Measurements from ENCODE around the gene PCYT2. TPM values are rescaled to one million over a fixed set of nuclear protein-coding genes. Genes with fewer than 3 reads are reported as not detected.
A peak's percentile ranks its signal among the peaks of the same experiment; 100 is the strongest.

PCYT2 gene
- total RNA-seq, 4 donors from 2014 or later, result 27.4 to 38.7 (median 33.3) TPM

DNA sequence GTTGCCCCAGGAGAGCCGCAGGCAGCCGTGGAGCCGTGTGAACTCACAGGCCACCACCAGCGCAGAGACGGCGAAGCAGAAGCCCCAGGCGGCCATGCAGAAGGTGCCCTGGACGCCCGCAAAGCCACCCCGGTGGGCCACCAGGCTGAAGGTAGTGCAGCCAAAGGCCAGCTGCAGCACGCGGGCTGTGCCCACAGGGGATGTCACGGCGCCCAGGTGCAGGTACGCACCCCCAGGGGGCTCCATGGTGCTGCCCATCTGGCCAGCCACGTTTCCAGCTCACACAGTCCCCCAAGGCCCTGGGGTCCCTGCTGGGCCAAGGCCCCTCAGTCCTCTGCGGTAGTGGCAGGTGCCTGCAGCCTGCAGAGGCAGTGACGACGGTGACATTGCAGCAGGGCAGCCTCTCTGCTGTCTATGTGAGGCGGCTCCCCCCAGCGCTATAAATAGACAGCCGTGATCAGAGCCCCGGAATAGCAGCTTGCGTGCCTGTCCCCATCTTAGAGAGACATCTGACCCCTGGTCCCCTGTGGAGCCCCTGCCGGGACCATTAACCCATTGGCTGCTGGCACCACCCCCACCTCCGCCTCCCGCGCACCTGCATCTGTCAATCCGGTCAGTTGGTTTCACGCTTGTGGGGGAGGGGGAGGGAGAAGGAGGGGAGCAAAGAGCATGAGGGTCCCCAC is 30.4 kb upstream of the PCYT2 start:
- Histone ChIP-seq H3K27ac (replicated peaks in 1 of 4) (no peak overlapping the region), H3K9me3 (no peaks in the 10 kb centered on the region), H3K4me3 (no peak overlapping the region), H3K27me3 (peaks cover 0 to 57% (median 12%) of the 10 kb centered on the region in 4 donors), H3K4me1 (peaks cover 17 to 30% (median 27%) of the 10 kb centered on the region in 4 donors), H3K36me3 (no peaks in the 10 kb centered on the region)
- intact Hi-C loops (cut with DNase I), result no loop called here
- TF ChIP-seq POLR2A (IDR thresholded peaks at IDR 0.05; ENCODE audit: low read depth) (peak; percentile 19), POLR2AphosphoS5 (IDR thresholded peaks at IDR 0.05) (no peak)
- TF ChIP-seq, protein P1, sequence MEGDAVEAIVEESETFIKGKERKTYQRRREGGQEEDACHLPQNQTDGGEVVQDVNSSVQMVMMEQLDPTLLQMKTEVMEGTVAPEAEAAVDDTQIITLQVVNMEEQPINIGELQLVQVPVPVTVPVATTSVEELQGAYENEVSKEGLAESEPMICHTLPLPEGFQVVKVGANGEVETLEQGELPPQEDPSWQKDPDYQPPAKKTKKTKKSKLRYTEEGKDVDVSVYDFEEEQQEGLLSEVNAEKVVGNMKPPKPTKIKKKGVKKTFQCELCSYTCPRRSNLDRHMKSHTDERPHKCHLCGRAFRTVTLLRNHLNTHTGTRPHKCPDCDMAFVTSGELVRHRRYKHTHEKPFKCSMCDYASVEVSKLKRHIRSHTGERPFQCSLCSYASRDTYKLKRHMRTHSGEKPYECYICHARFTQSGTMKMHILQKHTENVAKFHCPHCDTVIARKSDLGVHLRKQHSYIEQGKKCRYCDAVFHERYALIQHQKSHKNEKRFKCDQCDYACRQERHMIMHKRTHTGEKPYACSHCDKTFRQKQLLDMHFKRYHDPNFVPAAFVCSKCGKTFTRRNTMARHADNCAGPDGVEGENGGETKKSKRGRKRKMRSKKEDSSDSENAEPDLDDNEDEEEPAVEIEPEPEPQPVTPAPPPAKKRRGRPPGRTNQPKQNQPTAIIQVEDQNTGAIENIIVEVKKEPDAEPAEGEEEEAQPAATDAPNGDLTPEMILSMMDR (IDR thresholded peaks at IDR 0.05), result no peak
- no peak for DNase-seq (ENCODE audit: extremely low spot score)
- WGBS, result 47% methylated on average over 25 of the region's 30 CpGs

DNA sequence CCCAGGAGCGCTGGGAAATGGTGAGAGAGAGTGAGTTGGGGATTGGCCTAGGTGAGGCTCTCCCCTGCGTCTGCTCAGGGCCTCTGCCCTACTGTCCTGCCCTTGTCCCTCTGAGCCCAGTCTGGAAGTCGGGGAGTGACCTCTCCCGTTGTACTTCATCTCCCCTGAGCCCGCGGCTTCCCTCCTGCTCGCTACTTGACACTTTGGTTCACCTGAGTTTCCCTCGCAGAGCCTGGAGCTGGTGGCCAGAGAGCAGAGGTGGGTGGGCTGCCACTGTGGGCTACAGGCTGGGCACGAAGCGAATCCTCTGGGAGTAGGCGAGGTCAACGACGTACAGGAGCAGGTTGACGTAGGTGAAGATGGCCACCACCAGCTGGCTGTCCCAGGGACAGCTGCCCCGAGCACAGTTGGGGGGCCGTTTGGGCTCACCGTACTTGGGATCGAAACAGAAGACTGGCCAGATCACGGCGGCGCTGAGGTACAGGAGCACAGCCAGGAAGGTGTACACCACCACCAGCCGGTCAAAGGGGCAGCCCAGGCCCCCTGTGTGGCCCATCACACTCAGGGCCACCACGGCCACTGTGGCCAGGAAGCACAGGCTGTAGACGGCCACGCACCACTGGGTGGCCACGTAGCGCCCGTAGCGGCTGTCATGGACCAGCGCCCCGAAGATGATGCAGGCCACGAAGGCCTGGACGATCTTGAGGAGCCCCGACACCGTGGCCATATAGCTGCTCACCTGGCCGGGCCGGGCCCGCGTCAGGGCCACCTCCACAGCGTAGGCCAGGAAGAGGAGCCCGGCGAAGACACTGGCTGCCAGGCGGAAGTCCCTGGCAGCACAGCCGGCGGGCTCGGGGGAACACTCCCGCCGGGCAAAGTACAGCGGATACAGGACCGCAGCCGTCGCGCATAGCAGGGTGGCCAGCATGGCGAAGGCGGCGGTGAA is 29.6 kb upstream of the PCYT2 start:
- Histone ChIP-seq H3K4me1 (peaks cover 21 to 34% (median 30%) of the 10 kb centered on the region in 4 donors), H3K27me3 (peaks cover 0 to 56% (median 12%) of the 10 kb centered on the region in 4 donors), H3K27ac (replicated peaks in 1 of 4) (no peak overlapping the region), H3K9me3 (no peaks in the 10 kb centered on the region), H3K4me3 (no peak overlapping the region), H3K36me3 (no peaks in the 10 kb centered on the region)
- WGBS, result 93% methylated on average over 36 of the region's 56 CpGs
- TF ChIP-seq POLR2AphosphoS5 (IDR thresholded peaks at IDR 0.05) (no peak), EP300 (IDR thresholded peaks at IDR 0.05) (no peak), POLR2A (IDR thresholded peaks at IDR 0.05; ENCODE audit: low read depth) (no peak)
- TF ChIP-seq, protein P1 (IDR thresholded peaks at IDR 0.05), result no peak
- intact Hi-C loops (cut with DNase I), result no loop called here
- DNase-seq (ENCODE audit: extremely low spot score), result no peak

DNA sequence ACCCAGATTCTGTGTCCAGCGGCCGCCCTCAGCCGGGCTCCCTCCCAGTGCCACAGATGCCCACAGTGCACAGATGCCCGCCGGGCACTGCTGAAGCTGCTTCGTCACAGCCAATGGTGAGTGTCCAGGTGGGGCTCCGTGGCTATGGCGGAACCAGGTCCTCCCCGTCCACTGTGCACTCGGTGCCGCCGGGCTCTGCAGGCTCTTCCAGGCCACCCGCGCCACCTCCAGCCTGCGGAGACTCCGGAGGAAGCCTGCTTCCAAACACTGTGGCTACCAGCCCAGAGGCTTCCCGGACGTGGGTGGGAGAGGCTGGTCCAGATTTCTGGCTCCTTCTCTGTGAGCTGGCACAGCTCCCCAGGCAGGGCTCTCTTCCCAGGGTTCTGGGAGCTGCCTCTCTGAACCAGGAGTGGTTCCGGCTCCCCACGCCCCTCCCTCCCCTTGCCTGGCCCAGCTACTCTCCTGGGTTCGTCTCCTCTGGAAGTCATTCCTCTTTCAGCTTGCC is 28.7 kb upstream of the PCYT2 start:
- H3K4me3 ChIP-seq, result no peak overlapping the region
- peaks cover 21 to 34% (median 30%) of the 10 kb centered on the region in 4 donors for H3K4me1 ChIP-seq
- intact Hi-C loops (cut with DNase I), result no loop called here
- peaks cover 0 to 54% (median 12%) of the 10 kb centered on the region in 4 donors for H3K27me3 ChIP-seq
- H3K36me3 ChIP-seq, result no peaks in the 10 kb centered on the region
- no peak for TF ChIP-seq POLR2AphosphoS5 (IDR thresholded peaks at IDR 0.05)
- WGBS, result 41% methylated on average over 4 of the region's 21 CpGs
- H3K9me3 ChIP-seq, result no peaks in the 10 kb centered on the region
- DNase-seq (ENCODE audit: extremely low spot score), result no peak
- H3K27ac ChIP-seq (replicated peaks in 1 of 4), result no peak overlapping the region

DNA sequence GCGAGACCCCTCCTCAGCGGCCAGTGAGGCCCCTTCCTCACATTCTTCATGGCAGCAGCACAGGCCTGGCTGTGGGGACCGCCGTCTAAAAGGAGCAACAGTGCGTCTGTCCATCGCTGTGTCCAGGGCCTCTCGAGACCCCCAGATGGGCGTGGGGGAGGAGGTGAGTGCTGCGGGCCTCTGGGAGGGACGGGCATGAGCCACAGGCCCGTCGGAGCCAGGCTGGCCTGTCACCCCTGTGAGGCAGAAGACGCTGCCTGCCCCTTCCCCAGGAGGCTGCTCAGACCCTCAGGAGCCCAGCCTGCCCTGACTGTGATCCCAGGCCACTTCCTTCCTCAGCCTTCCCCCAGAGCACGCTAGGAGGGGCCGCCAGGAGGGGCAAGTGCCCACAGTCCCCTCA is 28.0 kb upstream of the PCYT2 start:
- intact Hi-C loops (cut with DNase I), result no loop called here
- 83% methylated on average over 2 of the region's 15 CpGs for WGBS
- Histone ChIP-seq H3K4me3 (no peak overlapping the region), H3K27me3 (peaks cover 0 to 49% (median 12%) of the 10 kb centered on the region in 4 donors), H3K27ac (replicated peaks in 1 of 4) (no peak overlapping the region), H3K36me3 (no peaks in the 10 kb centered on the region), H3K4me1 (peaks cover 21 to 34% (median 30%) of the 10 kb centered on the region in 4 donors), H3K9me3 (no peaks in the 10 kb centered on the region)
- no peak for DNase-seq (ENCODE audit: extremely low spot score)
- no peak for TF ChIP-seq POLR2A (IDR thresholded peaks at IDR 0.05; ENCODE audit: low read depth)

DNA sequence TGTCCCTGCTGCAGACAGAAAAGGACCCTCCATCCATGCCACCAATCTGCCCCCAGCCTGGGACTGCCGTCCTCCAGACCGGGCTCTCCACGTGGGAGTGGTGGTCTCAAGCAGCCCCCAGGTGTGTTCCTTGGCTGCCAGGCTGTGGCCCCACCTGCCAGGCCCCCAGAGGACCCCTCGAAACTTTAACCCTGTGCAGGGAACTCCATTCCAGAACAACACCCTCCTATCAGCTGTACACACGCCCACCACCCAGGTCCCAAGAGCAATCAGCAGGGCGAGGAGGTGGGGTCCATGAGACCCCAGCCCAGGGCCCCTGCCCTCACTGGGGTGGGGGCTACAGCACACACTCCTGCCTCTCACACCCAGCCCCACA is 24.5 kb upstream of the PCYT2 start:
- no peak overlapping the region for H3K27ac ChIP-seq (replicated peaks in 1 of 4)
- H3K36me3 ChIP-seq, result no peaks in the 10 kb centered on the region
- TF ChIP-seq EP300 (IDR thresholded peaks at IDR 0.05) (no peak), POLR2A (IDR thresholded peaks at IDR 0.05; ENCODE audit: low read depth) (no peak), POLR2AphosphoS5 (IDR thresholded peaks at IDR 0.05) (no peak)
- TF ChIP-seq, protein P1 (IDR thresholded peaks at IDR 0.05), result no peak
- peaks cover 21 to 26% (median 23%) of the 10 kb centered on the region in 4 donors for H3K4me1 ChIP-seq
- WGBS, result 77% methylated on average over 4 of the region's 6 CpGs
- no peak for DNase-seq (ENCODE audit: extremely low spot score)
- intact Hi-C loops (cut with DNase I), result no loop called here
- no peaks in the 10 kb centered on the region for H3K9me3 ChIP-seq
- peaks cover 0 to 22% (median 0%) of the 10 kb centered on the region in 4 donors for H3K27me3 ChIP-seq
- no peak overlapping the region for H3K4me3 ChIP-seq

Measured in esophagus muscularis mucosa (tissue), 4 donors.